GM10248 (cell line): Measurements from ENCODE around the gene CFAP100.

Experiments
- CTCF ChIA-PET: fragments of 300-600 bp; sonication (Branson Sonifier 250); formaldehyde crosslinking; extraction: SDS; loops from one replicate; lab custom pipeline; 2021; ENCODE audit warnings: antibody characterized with exemption; lab: Yijun Ruan, JAX
- POLR2A ChIA-PET: fragments of 350-650 bp; sonication (Branson Sonifier 250); formaldehyde crosslinking; extraction: SDS; loops from one replicate; lab custom pipeline; 2020; ENCODE audit warnings: antibody characterized with exemption; lab: Yijun Ruan, JAX
- DNase-seq: peaks from one replicate; pipeline ENCODE4 v3.0.0; 2012; ENCODE audit errors: extremely low spot score
- CTCF ChIP-seq: IDR thresholded peaks from 2 replicates; pipeline ENCODE4 v1.5.1; 2012; ENCODE audit warnings: mild to moderate bottlenecking, low read depth; ENCODE audit errors: extremely low read depth, missing control alignments, control extremely low read depth

The CFAP100 gene

DNA sequence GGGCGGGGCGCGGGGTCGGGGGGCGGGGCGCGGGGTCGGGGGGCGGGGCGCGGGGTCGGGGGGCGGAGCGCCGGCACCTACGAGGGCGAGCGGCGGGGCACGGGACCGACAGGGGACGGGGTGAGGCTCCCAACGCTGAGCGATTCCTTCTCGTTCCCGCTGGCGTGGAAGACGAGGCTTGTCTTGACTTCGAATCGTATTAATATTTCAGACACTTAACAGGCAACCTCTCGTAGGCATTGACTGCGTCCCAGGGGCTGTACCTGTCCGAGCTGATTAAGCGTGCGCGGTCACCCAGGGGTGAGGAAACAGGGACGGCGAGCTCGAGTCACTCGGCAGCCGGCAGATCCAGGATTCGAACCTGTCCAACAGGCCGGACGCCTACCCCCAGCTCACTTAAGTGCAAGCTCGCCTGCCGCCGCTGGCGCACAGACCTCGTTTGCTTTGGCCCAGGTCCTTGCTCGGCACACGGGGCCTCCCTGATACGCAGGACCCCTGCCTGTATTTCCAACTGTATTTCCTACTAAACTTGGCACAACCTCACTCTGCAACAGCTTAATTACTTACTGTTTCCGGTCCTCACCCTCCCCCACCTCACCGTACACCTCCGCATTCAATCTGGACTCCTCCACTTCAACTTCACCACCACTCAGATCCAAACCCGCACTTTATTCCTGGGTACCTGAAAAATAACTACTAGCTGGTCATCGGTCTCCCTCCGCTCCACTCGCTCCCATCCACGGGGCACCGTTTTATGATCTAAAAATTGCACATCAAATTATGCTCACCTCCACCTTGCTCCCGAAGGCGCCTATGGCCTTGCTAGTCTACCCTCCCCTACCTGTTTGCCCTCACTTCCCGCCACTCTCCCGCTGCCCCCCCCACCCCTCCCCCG lies 81.7 kb downstream of the CFAP100 start:
- no peak for DNase-seq
- TF ChIP-seq CTCF = no peak
- ChIA-PET CTCF (interaction anchor here (0.6 to 1.8 kb wide), 10 partner anchors 11 to 1071 kb away, joined by 3 to 7 read pairs (median 4); partner anchors contain the start of gene KLF15), POLR2A (interaction anchor here (0.6 to 1.2 kb wide), 2 partner anchors 881 to 1284 kb away, joined by 3 to 5 read pairs; partner anchors contain the start of gene OSBPL11)

DNA sequence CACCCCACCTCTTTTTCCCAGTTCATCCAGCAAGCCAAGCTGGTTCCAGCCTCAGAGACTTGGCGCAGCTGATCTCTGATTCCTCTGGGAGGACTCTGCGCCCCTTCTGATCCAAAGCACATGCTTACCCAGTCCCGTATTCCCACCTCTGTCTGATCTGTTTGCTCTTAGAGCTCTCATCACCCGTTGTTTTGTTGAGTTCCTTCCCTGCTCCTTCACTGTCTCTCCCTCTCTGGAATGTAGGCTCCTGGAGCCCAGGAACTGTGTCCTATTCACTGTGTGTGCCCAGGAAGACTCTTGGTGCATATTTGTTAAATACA lies 82.3 kb downstream of the CFAP100 start:
- ChIA-PET POLR2A (interaction anchor here (0.6 kb wide), 1 partner anchor 1284 kb away, joined by 3 read pairs; no protein-coding TSS in a partner anchor), CTCF (no interaction called here)
- DNase-seq = no peak
- no peak for TF ChIP-seq CTCF

GRCh38 chr3:126478581-126479310 lies 84.0 kb downstream of the CFAP100 start:
- no peak for TF ChIP-seq CTCF
- POLR2A ChIA-PET = no interaction called here
- DNase-seq = no peak
- CTCF ChIA-PET = interaction anchor here (1.0 kb wide), 1 partner anchor 8 kb away, joined by 3 read pairs; no protein-coding TSS in a partner anchor

DNA sequence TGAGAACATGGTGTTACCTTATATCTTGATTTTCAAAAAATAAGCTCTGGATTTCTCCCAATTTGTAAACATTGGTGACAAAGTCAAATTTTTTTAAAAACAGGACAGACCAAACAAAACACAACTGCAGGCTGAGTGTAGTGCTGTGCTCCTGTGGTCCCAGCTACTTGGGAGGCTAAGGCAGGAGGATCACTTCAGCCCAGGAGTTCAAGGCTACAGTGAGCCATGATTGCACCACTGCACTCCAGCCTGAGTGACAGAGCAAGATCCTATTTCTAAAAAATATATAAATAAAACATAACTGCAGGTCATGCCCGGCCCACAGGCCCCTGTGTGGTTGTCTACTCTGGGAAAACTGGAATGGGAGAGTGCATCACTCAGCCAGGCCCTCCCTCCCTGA lies 84.9 kb downstream of the CFAP100 start:
- ChIA-PET POLR2A (no interaction called here), CTCF (interaction anchor here (1.0 kb wide), 1 partner anchor 9 kb away, joined by 3 read pairs; no protein-coding TSS in a partner anchor)
- no peak for TF ChIP-seq CTCF

GRCh38 chr3:126480206-126480605 lies 85.5 kb downstream of the CFAP100 start:
- TF ChIP-seq CTCF = no peak
- ChIA-PET POLR2A (no interaction called here), CTCF (no interaction called here)
- no peak for DNase-seq

More for the DNA sequence above, 84.9 kb downstream of the CFAP100 start:
- no peak for DNase-seq

GRCh38 chr3:126480861-126481260 lies 86.2 kb downstream of the CFAP100 start:
- CTCF ChIA-PET = no interaction called here
- TF ChIP-seq CTCF = no peak
- POLR2A ChIA-PET = no interaction called here
- no peak for DNase-seq
